ENCODE data around the gene BRINP1. TPM values are rescaled to one million over a fixed set of nuclear protein-coding genes. Genes with fewer than 3 reads are reported as not detected.

Gene BRINP1
- total and polyA plus RNA-seq, 2 donors (not counting 1 experiment from before 2014, with no cell fraction given), result not detected

DNA sequence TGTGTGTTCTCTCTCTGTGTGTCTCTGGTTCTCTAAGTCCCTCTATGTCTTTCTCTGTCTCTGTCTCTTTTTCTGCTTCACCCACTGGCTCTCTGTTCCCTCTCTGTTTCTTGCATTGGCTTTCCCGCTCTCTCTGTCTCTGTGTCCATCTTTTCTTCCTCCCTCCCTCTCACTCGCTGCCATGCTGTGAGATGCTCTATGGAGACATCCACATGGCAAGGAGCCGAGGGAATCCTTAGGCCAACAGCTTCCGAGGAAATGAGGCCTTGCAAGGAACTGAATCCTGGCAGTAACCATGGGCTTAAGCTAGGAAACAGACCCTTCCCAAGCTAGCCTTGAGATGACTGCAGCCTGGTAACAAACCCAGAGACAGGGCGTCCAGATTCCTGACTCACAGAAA, 117.3 kb downstream of the BRINP1 start:
- ChIA-PET CTCF (no interaction called here), POLR2A (no interaction called here)
- DNase-seq (no peak), ATAC-seq (ENCODE audit: low read depth) (no peak)
- Mint-ChIP-seq H3K4me3 (no peak overlapping the region), H3K4me1 (no peaks in the 10 kb centered on the region), H3K27me3 (no peaks in the 10 kb centered on the region), H3K27ac (no peak overlapping the region), H3K9me3 (ENCODE audit: insufficient read depth) (no peaks in the 10 kb centered on the region)
- 82% methylated on average over 4 of the region's 5 CpGs for WGBS (ENCODE audit: insufficient coverage)
- no peaks in the 10 kb centered on the region for H3K36me3 ChIP-seq (replicated peaks in 1 of 2; ENCODE audit: control extremely low read depth in 1 of 2, control insufficient read depth in 1 of 2, extremely low read depth in 1 of 2, insufficient read depth in 2 of 2, low read length in 1 of 2)
- no peaks in the 10 kb centered on the region for H3K4me1 ChIP-seq (ENCODE audit: control insufficient read depth in 2 of 2, insufficient read depth in 2 of 2, low read length in 2 of 2)
- H4K20me1 ChIP-seq (ENCODE audit: control insufficient read depth, insufficient read depth, low read length, poor library complexity, severe bottlenecking), result no peaks in the 10 kb centered on the region
- no peak overlapping the region for H2AFZ ChIP-seq (ENCODE audit: insufficient read depth, low read depth, low read length, poor library complexity, severe bottlenecking)
- peaks cover 0 to 3% (median 0%) of the 10 kb centered on the region in 3 donors for H3K9me3 ChIP-seq (ENCODE audit: control extremely low read depth in 1 of 3, control insufficient read depth in 2 of 3, insufficient read depth in 1 of 3, low read length in 2 of 3)
- no peak overlapping the region for H3K4me2 ChIP-seq (replicated peaks; ENCODE audit: low read depth, low read length, poor library complexity, severe bottlenecking)
- no peak overlapping the region for H3K9ac ChIP-seq (ENCODE audit: low read length)
- H3K27ac ChIP-seq (ENCODE audit: low read length in 2 of 2), result no peak overlapping the region
- no peaks in the 10 kb centered on the region for H3K27me3 ChIP-seq (replicated peaks in 1 of 4; ENCODE audit: control extremely low read depth in 1 of 4, control insufficient read depth in 3 of 4, insufficient read depth in 4 of 4, low read length in 3 of 4)
- H3K79me2 ChIP-seq (ENCODE audit: control insufficient read depth, insufficient read depth, low read length), result no peaks in the 10 kb centered on the region
- H3K4me3 ChIP-seq (ENCODE audit: control extremely low read depth in 1 of 5, extremely low read depth in 1 of 5, insufficient read depth in 1 of 5, low read depth in 2 of 5, low read length in 4 of 5), result no peak overlapping the region
- intact Hi-C loops (cut with micrococcal nuclease), result no loop called here
- no peak for TF ChIP-seq EZH2 (IDR thresholded peaks at IDR 0.05; ENCODE audit: borderline replicate concordance, insufficient read depth, low read depth, low read length, poor library complexity, severe bottlenecking)
- TF ChIP-seq, protein P1, sequence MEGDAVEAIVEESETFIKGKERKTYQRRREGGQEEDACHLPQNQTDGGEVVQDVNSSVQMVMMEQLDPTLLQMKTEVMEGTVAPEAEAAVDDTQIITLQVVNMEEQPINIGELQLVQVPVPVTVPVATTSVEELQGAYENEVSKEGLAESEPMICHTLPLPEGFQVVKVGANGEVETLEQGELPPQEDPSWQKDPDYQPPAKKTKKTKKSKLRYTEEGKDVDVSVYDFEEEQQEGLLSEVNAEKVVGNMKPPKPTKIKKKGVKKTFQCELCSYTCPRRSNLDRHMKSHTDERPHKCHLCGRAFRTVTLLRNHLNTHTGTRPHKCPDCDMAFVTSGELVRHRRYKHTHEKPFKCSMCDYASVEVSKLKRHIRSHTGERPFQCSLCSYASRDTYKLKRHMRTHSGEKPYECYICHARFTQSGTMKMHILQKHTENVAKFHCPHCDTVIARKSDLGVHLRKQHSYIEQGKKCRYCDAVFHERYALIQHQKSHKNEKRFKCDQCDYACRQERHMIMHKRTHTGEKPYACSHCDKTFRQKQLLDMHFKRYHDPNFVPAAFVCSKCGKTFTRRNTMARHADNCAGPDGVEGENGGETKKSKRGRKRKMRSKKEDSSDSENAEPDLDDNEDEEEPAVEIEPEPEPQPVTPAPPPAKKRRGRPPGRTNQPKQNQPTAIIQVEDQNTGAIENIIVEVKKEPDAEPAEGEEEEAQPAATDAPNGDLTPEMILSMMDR (IDR thresholded peaks at IDR 0.05), result no peak

DNA sequence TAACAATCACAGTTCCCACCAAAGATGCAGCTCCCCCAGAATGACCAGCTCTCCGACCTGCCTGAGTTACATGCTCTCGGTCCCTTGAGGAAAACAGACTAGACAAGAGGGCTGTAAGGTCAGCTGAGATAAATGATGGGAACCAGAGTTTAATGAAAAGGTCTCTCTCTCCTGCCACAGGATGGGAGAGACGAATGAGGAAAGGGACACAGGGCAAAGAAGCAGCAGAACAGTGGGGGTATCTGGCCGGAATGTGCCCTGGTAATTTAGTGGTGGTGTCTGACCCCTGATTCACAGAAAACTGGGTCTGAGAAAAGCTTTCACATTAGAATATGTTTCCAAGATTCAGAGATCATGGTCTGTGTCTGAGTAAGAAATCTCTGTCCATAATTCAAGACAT, 118.5 kb downstream of the BRINP1 start:
- TF ChIP-seq EZH2 (IDR thresholded peaks at IDR 0.05; ENCODE audit: borderline replicate concordance, insufficient read depth, low read depth, low read length, poor library complexity, severe bottlenecking), result no peak
- TF ChIP-seq, protein P1 (IDR thresholded peaks at IDR 0.05), result no peak
- Histone ChIP-seq H3K27me3 (replicated peaks in 1 of 4; ENCODE audit: control extremely low read depth in 1 of 4, control insufficient read depth in 3 of 4, insufficient read depth in 4 of 4, low read length in 3 of 4) (no peaks in the 10 kb centered on the region), H3K4me2 (replicated peaks; ENCODE audit: low read depth, low read length, poor library complexity, severe bottlenecking) (no peak overlapping the region), H4K20me1 (ENCODE audit: control insufficient read depth, insufficient read depth, low read length, poor library complexity, severe bottlenecking) (no peaks in the 10 kb centered on the region), H3K79me2 (ENCODE audit: control insufficient read depth, insufficient read depth, low read length) (no peaks in the 10 kb centered on the region), H2AFZ (ENCODE audit: insufficient read depth, low read depth, low read length, poor library complexity, severe bottlenecking) (no peak overlapping the region), H3K9me3 (ENCODE audit: control extremely low read depth in 1 of 3, control insufficient read depth in 2 of 3, insufficient read depth in 1 of 3, low read length in 2 of 3) (peaks cover 0 to 3% (median 0%) of the 10 kb centered on the region in 3 donors), H3K36me3 (replicated peaks in 1 of 2; ENCODE audit: control extremely low read depth in 1 of 2, control insufficient read depth in 1 of 2, extremely low read depth in 1 of 2, insufficient read depth in 2 of 2, low read length in 1 of 2) (no peaks in the 10 kb centered on the region), H3K27ac (ENCODE audit: low read length in 2 of 2) (no peak overlapping the region), H3K4me1 (ENCODE audit: control insufficient read depth in 2 of 2, insufficient read depth in 2 of 2, low read length in 2 of 2) (no peaks in the 10 kb centered on the region), H3K9ac (ENCODE audit: low read length) (no peak overlapping the region), H3K4me3 (ENCODE audit: control extremely low read depth in 1 of 5, extremely low read depth in 1 of 5, insufficient read depth in 1 of 5, low read depth in 2 of 5, low read length in 4 of 5) (no peak overlapping the region)
- ATAC-seq (ENCODE audit: low read depth) (no peak), DNase-seq (no peak)
- POLR2A ChIA-PET, result no interaction called here
- no peak overlapping the region for H3K4me3 Mint-ChIP-seq
- CTCF ChIA-PET, result no interaction called here
- 83% methylated on average over 1 of the region's 4 CpGs for WGBS (ENCODE audit: insufficient coverage)
- no peak overlapping the region for H3K27ac Mint-ChIP-seq
- intact Hi-C loops (cut with micrococcal nuclease), result no loop called here
- no peaks in the 10 kb centered on the region for H3K27me3 Mint-ChIP-seq
- no peaks in the 10 kb centered on the region for H3K4me1 Mint-ChIP-seq
- no peaks in the 10 kb centered on the region for H3K9me3 Mint-ChIP-seq (ENCODE audit: insufficient read depth)
